WTC11 (cell line): Measurements from ENCODE around the gene C1QTNF2. TPM values are rescaled to one million over a fixed set of nuclear protein-coding genes. Genes with fewer than 3 reads are reported as not detected.

Experiments used
- ATAC-seq: fragments of 200-7000 bp; cut with Tn5 transposase; 2 replicates; pipeline ENCODE4 v1.10.0; 2021; ENCODE audit warnings: mild to moderate bottlenecking, moderate library complexity
- CTCF ChIA-PET: fragments of 300-600 bp; sonication (Branson Sonifier 250); formaldehyde crosslinking; loops from one replicate; lab custom pipeline; 2021; ENCODE audit warnings: antibody characterized with exemption; lab: Charles Lee
- POLR2A ChIA-PET: fragments of 350-600 bp; sonication (Branson Sonifier 250); formaldehyde crosslinking; loops from one replicate; lab custom pipeline; 2021; ENCODE audit warnings: antibody characterized with exemption; lab: Charles Lee
- DNase-seq: peaks from one replicate; pipeline ENCODE4 v3.0.0; 2021; ENCODE audit warnings: low spot score
- H3K27ac Mint-ChIP-seq: 2 replicates; pipeline ENCODE4 v1.8.0; 2021; ENCODE audit warnings: mixed read lengths
- H3K27me3 Mint-ChIP-seq: 2 replicates; pipeline ENCODE4 v1.8.0; 2021; ENCODE audit warnings: low read depth, mild to moderate bottlenecking, moderate library complexity, mixed read lengths
- H3K36me3 Mint-ChIP-seq: 2 replicates; pipeline ENCODE4 v1.8.0; 2021; ENCODE audit warnings: mixed read lengths
- H3K4me1 Mint-ChIP-seq: 2 replicates; pipeline ENCODE4 v1.8.0; 2022; ENCODE audit warnings: mixed read lengths
- H3K4me3 Mint-ChIP-seq: 2 replicates; pipeline ENCODE4 v1.8.0; 2021; ENCODE audit warnings: mild to moderate bottlenecking, moderate library complexity, mixed read lengths
- H3K9me3 Mint-ChIP-seq: 2 replicates; pipeline ENCODE4 v1.8.0; 2021; ENCODE audit warnings: mixed read lengths
- FOXJ3 ChIP-seq: sonication (generic); formaldehyde crosslinking; IDR thresholded peaks from 2 replicates; pipeline ENCODE4 v1.9.0; 2021; ENCODE audit warnings: missing genetic modification reagents, mild to moderate bottlenecking, borderline replicate concordance
- FOXP1 ChIP-seq: sonication (generic); formaldehyde crosslinking; IDR thresholded peaks from 2 replicates; pipeline ENCODE4 v1.8.0; 2022; ENCODE audit warnings: missing genetic modification reagents, mild to moderate bottlenecking, moderate library complexity, borderline replicate concordance
- GRHL2 ChIP-seq: fragments of 250-450 bp; sonication (Bioruptor Pico); IDR thresholded peaks from 2 replicates; pipeline ENCODE4 v1.8.0; 2022; ENCODE audit warnings: mild to moderate bottlenecking, moderate library complexity; ENCODE audit not compliant: insufficient replicate concordance, severe bottlenecking
- KAT7 ChIP-seq: sonication (generic); formaldehyde crosslinking; IDR thresholded peaks from 2 replicates; pipeline ENCODE4 v1.8.1; 2023; ENCODE audit warnings: missing genetic modification reagents, mild to moderate bottlenecking, borderline replicate concordance
- NR1H2 ChIP-seq: sonication (generic); formaldehyde crosslinking; IDR thresholded peaks from 2 replicates; pipeline ENCODE4 v1.9.0; 2021; ENCODE audit warnings: mild to moderate bottlenecking, moderate library complexity, missing genetic modification reagents
- RELA ChIP-seq: sonication (generic); formaldehyde crosslinking; IDR thresholded peaks from 2 replicates; pipeline ENCODE4 v1.8.1; 2022; ENCODE audit warnings: missing genetic modification reagents, mild to moderate bottlenecking, borderline replicate concordance
- SP1 ChIP-seq: sonication (generic); formaldehyde crosslinking; conservative IDR thresholded peaks from 2 replicates; pipeline ENCODE4 v1.8.1; 2022; ENCODE audit warnings: missing genetic modification reagents
- TEAD1 ChIP-seq: sonication (generic); formaldehyde crosslinking; IDR thresholded peaks from 2 replicates; pipeline ENCODE4 v1.8.0; 2022; ENCODE audit warnings: mild to moderate bottlenecking, missing genetic modification reagents
- ZNF263 ChIP-seq: sonication (generic); formaldehyde crosslinking; IDR thresholded peaks from 2 replicates; pipeline ENCODE4 v1.8.1; 2022; ENCODE audit warnings: low read depth, mild to moderate bottlenecking, moderate library complexity, missing genetic modification reagents
- total RNA-seq: library from RNA; stranded (reverse); gene quantifications from 3 replicates; pipeline ENCODE4 v1.2.3, GENCODE V29; 2021
- TF ChIP-seq, protein P1 (sequence below): sonication (generic); formaldehyde crosslinking; IDR thresholded peaks from 2 replicates; pipeline ENCODE4 v1.8.0; 2022; ENCODE audit warnings: missing genetic modification reagents
- TF ChIP-seq, protein P2 (sequence below): sonication (generic); formaldehyde crosslinking; IDR thresholded peaks from 2 replicates; pipeline ENCODE4 v1.8.0; 2022; ENCODE audit warnings: mild to moderate bottlenecking, missing genetic modification reagents
- TF ChIP-seq, protein P3 (sequence below): sonication (generic); formaldehyde crosslinking; IDR thresholded peaks from 2 replicates; pipeline ENCODE4 v1.8.1; 2023; ENCODE audit warnings: mild to moderate bottlenecking, missing genetic modification reagents
- TF ChIP-seq, protein P4 (sequence below): sonication (generic); formaldehyde crosslinking; IDR thresholded peaks from 2 replicates; pipeline ENCODE4 v1.8.1; 2022; ENCODE audit warnings: missing genetic modification reagents, borderline replicate concordance
- TF ChIP-seq, protein P5 (sequence below): sonication (generic); formaldehyde crosslinking; IDR thresholded peaks from 2 replicates; pipeline ENCODE4 v1.8.1; 2023; ENCODE audit warnings: mild to moderate bottlenecking, missing genetic modification reagents, moderate library complexity
- TF ChIP-seq, protein P6 (sequence below): fragments of 250-450 bp; sonication (Bioruptor Pico); conservative IDR thresholded peaks from 2 replicates; pipeline ENCODE4 v1.9.0; 2021; ENCODE audit warnings: mild to moderate bottlenecking
- TF ChIP-seq, protein P7 (sequence below): sonication (generic); formaldehyde crosslinking; IDR thresholded peaks from 2 replicates; pipeline ENCODE4 v1.8.1; 2022; ENCODE audit warnings: mild to moderate bottlenecking, missing genetic modification reagents, moderate library complexity, borderline replicate concordance

Gene C1QTNF2
- total RNA-seq, 1 experiment from 2014 or later, result 0.52 TPM

DNA sequence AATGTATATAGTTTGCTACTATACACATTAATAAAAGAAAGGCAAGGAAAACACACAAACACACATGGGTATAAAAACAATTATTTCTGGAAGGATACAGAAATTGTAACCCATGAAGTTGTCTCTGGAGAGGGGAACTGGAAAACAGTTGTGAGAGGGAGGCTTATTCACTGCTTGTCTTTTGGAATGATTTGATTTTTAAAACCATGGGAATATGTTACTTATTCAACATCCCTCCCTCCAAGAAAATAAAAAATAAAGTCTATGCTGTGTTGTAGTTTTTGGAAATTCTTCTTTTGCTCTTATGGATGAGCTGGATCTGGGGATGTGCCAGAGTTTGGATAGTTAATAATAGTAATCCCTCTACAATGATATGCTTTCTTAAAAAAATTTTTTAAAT, 6.0 kb upstream of the C1QTNF2 start:
- DNase-seq, result no peak
- no peaks in the 10 kb centered on the region for H3K36me3 Mint-ChIP-seq
- H3K27me3 Mint-ChIP-seq, result peaks cover 19% of the 10 kb centered on the region
- POLR2A ChIA-PET, result interaction anchor here (0.9 kb wide), 1 partner anchor 177 kb away, joined by 3 read pairs; no protein-coding TSS in a partner anchor
- CTCF ChIA-PET, result interaction anchor here (1.5 kb wide), 1 partner anchor 14 kb away, joined by 10 read pairs; no protein-coding TSS in a partner anchor
- ATAC-seq, result no peak
- no peak overlapping the region for H3K27ac Mint-ChIP-seq
- H3K4me1 Mint-ChIP-seq, result peaks cover 8% of the 10 kb centered on the region
- H3K4me3 Mint-ChIP-seq, result no peak overlapping the region
- H3K9me3 Mint-ChIP-seq, result no peaks in the 10 kb centered on the region
- TF ChIP-seq, protein P1, sequence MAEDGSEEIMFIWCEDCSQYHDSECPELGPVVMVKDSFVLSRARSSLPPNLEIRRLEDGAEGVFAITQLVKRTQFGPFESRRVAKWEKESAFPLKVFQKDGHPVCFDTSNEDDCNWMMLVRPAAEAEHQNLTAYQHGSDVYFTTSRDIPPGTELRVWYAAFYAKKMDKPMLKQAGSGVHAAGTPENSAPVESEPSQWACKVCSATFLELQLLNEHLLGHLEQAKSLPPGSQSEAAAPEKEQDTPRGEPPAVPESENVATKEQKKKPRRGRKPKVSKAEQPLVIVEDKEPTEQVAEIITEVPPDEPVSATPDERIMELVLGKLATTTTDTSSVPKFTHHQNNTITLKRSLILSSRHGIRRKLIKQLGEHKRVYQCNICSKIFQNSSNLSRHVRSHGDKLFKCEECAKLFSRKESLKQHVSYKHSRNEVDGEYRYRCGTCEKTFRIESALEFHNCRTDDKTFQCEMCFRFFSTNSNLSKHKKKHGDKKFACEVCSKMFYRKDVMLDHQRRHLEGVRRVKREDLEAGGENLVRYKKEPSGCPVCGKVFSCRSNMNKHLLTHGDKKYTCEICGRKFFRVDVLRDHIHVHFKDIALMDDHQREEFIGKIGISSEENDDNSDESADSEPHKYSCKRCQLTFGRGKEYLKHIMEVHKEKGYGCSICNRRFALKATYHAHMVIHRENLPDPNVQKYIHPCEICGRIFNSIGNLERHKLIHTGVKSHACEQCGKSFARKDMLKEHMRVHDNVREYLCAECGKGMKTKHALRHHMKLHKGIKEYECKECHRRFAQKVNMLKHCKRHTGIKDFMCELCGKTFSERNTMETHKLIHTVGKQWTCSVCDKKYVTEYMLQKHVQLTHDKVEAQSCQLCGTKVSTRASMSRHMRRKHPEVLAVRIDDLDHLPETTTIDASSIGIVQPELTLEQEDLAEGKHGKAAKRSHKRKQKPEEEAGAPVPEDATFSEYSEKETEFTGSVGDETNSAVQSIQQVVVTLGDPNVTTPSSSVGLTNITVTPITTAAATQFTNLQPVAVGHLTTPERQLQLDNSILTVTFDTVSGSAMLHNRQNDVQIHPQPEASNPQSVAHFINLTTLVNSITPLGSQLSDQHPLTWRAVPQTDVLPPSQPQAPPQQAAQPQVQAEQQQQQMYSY, result no peak
- TF ChIP-seq, protein P2, sequence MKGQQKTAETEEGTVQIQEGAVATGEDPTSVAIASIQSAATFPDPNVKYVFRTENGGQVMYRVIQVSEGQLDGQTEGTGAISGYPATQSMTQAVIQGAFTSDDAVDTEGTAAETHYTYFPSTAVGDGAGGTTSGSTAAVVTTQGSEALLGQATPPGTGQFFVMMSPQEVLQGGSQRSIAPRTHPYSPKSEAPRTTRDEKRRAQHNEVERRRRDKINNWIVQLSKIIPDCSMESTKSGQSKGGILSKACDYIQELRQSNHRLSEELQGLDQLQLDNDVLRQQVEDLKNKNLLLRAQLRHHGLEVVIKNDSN (CRISPR knock-in tag), result no peak
- TF ChIP-seq, protein P3, sequence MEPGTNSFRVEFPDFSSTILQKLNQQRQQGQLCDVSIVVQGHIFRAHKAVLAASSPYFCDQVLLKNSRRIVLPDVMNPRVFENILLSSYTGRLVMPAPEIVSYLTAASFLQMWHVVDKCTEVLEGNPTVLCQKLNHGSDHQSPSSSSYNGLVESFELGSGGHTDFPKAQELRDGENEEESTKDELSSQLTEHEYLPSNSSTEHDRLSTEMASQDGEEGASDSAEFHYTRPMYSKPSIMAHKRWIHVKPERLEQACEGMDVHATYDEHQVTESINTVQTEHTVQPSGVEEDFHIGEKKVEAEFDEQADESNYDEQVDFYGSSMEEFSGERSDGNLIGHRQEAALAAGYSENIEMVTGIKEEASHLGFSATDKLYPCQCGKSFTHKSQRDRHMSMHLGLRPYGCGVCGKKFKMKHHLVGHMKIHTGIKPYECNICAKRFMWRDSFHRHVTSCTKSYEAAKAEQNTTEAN (CRISPR knock-in tag), result no peak
- TF ChIP-seq, protein P4, sequence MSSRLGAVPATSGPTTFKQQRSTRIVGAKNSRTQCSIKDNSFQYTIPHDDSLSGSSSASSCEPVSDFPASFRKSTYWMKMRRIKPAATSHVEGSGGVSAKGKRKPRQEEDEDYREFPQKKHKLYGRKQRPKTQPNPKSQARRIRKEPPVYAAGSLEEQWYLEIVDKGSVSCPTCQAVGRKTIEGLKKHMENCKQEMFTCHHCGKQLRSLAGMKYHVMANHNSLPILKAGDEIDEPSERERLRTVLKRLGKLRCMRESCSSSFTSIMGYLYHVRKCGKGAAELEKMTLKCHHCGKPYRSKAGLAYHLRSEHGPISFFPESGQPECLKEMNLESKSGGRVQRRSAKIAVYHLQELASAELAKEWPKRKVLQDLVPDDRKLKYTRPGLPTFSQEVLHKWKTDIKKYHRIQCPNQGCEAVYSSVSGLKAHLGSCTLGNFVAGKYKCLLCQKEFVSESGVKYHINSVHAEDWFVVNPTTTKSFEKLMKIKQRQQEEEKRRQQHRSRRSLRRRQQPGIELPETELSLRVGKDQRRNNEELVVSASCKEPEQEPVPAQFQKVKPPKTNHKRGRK (CRISPR knock-in tag), result no peak
- TF ChIP-seq RELA, result no peak
- TF ChIP-seq, all 79 proteins: peak for 0

DNA sequence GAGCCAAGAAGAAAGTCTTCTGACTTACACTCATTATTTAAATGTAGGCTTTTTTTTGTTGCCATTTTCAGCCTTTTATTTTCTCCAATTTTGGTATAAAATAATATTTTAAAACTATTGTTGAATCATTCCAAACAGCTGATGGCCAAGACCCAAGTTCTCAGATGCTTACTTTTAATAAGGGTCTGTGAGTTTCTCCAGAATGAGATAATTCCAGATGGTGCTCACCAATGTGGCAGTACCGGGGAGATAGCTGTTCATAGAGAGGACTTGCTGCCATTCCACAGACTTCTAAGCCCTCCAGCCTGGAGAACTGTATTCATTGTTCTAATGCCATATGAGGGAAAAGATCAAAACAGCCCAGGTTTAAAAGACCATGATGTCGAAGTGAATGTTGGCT, 5.3 kb upstream of the C1QTNF2 start:
- H3K36me3 Mint-ChIP-seq, result no peaks in the 10 kb centered on the region
- no peak overlapping the region for H3K27ac Mint-ChIP-seq
- ATAC-seq (no peak), DNase-seq (no peak)
- H3K4me3 Mint-ChIP-seq, result no peak overlapping the region
- ChIA-PET POLR2A (no interaction called here), CTCF (no interaction called here)
- TF ChIP-seq FOXP1 (CRISPR knock-in tag) (no peak), GRHL2 (no peak), KAT7 (CRISPR knock-in tag) (no peak), TEAD1 (no peak), NR1H2 (no peak), FOXJ3 (no peak), SP1 (no peak), ZNF263 (no peak)
- TF ChIP-seq, protein P5, sequence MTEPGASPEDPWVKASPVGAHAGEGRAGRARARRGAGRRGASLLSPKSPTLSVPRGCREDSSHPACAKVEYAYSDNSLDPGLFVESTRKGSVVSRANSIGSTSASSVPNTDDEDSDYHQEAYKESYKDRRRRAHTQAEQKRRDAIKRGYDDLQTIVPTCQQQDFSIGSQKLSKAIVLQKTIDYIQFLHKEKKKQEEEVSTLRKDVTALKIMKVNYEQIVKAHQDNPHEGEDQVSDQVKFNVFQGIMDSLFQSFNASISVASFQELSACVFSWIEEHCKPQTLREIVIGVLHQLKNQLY (CRISPR knock-in tag), result no peak
- TF ChIP-seq, protein P2 (CRISPR knock-in tag), result no peak
- TF ChIP-seq, protein P6, sequence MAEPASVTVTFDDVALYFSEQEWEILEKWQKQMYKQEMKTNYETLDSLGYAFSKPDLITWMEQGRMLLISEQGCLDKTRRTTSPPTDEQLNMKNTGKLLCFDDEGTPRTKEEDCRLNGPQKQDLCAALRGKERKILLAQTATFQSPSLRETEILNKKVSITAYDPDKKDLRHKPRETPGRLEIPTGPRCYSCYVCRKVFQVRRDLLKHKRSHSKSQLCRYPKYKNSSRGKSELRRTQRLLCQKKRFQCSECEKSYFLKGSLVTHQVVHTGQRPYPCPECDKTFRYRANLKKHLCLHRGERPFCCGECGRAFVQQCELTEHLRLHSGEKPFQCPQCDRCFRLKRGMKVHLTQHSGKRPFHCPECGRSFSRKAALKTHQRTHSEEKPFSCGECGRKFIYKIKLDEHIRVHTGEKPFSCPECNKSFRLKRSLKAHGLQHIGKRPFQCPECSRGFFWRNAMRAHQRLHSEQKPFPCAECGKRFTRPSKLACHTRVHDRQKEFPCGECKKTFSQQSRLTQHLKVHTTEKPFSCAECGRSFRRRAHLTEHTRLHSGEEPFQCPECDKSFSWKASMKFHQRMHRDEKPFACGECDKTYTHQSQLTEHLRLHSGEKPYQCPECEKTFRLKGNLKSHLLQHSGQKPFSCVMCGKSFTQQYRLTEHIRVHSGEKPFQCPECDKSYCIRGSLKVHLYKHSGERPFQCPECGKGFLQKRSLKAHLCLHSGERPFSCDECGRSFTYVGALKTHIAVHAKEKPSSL (CRISPR knock-in tag), result no peak
- TF ChIP-seq, protein P7, sequence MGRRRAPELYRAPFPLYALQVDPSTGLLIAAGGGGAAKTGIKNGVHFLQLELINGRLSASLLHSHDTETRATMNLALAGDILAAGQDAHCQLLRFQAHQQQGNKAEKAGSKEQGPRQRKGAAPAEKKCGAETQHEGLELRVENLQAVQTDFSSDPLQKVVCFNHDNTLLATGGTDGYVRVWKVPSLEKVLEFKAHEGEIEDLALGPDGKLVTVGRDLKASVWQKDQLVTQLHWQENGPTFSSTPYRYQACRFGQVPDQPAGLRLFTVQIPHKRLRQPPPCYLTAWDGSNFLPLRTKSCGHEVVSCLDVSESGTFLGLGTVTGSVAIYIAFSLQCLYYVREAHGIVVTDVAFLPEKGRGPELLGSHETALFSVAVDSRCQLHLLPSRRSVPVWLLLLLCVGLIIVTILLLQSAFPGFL, result no peak
- H3K4me1 Mint-ChIP-seq, result peaks cover 12% of the 10 kb centered on the region
- no peaks in the 10 kb centered on the region for H3K9me3 Mint-ChIP-seq
- peaks cover 26% of the 10 kb centered on the region for H3K27me3 Mint-ChIP-seq
